SKM-1 (cell line): ENCODE measurements around the gene ACSF2.
"Not testable (repeated sequence)": the region's sequence is repeated elsewhere in the genome, so short reads cannot be mapped to it uniquely, and the experiment has no call there.

Experiments
- DNase-seq: peaks from one replicate; lab custom pipeline; 2025; ENCODE audit not compliant: unreplicated experiment; lab: John Stamatoyannopoulos, UW

Gene ACSF2

GRCh38 chr17:50406578-50406977, 19.4 kb upstream of the ACSF2 start:
- no peak for DNase-seq

GRCh38 chr17:50407921-50408320, 18.1 kb upstream of the ACSF2 start:
- no peak for DNase-seq

- DNase-seq, result no peak
Measured at GRCh38 chr17:50412188-50412732, 13.8 kb upstream of the ACSF2 start.

- no peak for DNase-seq
Measured at GRCh38 chr17:50414808-50415207, 11.2 kb upstream of the ACSF2 start.

- not testable (repeated sequence) for DNase-seq
Measured at GRCh38 chr17:50419577-50419976, 6.4 kb upstream of the ACSF2 start.

GRCh38 chr17:50420419-50421112, 5.5 kb upstream of the ACSF2 start:
- no peak for DNase-seq

GRCh38 chr17:50421308-50422051, 4.5 kb upstream of the ACSF2 start:
- no peak for DNase-seq

GRCh38 chr17:50422738-50423137, 3.3 kb upstream of the ACSF2 start:
- DNase-seq, result no peak

- no peak for DNase-seq
Measured at GRCh38 chr17:50423553-50424159, 2.4 kb upstream of the ACSF2 start.

- no peak for DNase-seq
Measured at GRCh38 chr17:50424246-50424995, 1.6 kb upstream of the ACSF2 start.

- DNase-seq, result no peak
Measured at GRCh38 chr17:50424996-50425681, 879 bp upstream of the ACSF2 start.

- DNase-seq, result no peak
Measured at GRCh38 chr17:50426472-50426782, 409 bp downstream of the ACSF2 start.

GRCh38 chr17:50426814-50427787, 1.1 kb downstream of the ACSF2 start:
- DNase-seq, result peak; percentile 15

- DNase-seq, result not testable (repeated sequence)
Measured at GRCh38 chr17:50428126-50428525, 2.1 kb downstream of the ACSF2 start.

GRCh38 chr17:50428831-50429424, 2.9 kb downstream of the ACSF2 start:
- DNase-seq, result no peak

GRCh38 chr17:50429793-50430192, 3.8 kb downstream of the ACSF2 start:
- DNase-seq, result no peak

- no peak for DNase-seq
Measured at GRCh38 chr17:50430821-50431618, 5.0 kb downstream of the ACSF2 start.

- DNase-seq, result no peak
Measured at GRCh38 chr17:50432125-50432762, 6.2 kb downstream of the ACSF2 start.
